ENCODE data around the gene METTL4.

Gene METTL4

DNA sequence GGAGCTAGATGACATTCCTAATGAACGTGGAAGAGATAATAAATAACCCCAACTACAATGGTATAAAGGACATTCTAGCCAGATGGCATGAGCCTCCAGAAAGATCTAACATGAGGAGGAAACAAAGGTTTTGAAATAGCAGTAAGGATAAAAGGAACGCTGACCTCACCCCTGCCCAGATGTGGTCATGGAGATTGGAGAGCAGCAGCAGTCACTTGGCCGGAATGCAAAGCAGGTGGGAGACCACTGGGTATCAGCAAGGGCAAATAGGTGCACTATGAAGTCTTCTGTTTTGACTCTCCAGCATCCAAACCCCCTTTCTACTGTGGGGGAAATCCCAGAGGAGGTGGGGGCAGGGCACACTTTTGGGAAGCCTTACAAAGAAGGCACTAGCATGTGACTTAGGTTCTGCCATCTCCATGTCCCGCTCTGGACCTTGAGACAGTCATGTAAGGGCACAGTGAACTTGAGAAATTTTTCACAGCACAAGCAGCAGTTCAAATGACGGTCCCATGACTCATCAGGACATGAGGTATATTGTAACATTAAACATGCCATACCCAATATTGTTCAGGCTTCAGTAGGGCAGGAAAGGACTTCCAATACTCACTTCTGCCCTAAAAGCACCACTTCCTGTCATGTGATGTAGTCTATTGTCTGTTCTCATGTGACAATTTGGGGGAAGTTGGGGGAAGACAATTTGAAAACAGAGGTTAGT, 55.2 kb downstream of the METTL4 start:
- no peak for DNase-seq (ENCODE audit: low read depth in 3 of 3)

DNA sequence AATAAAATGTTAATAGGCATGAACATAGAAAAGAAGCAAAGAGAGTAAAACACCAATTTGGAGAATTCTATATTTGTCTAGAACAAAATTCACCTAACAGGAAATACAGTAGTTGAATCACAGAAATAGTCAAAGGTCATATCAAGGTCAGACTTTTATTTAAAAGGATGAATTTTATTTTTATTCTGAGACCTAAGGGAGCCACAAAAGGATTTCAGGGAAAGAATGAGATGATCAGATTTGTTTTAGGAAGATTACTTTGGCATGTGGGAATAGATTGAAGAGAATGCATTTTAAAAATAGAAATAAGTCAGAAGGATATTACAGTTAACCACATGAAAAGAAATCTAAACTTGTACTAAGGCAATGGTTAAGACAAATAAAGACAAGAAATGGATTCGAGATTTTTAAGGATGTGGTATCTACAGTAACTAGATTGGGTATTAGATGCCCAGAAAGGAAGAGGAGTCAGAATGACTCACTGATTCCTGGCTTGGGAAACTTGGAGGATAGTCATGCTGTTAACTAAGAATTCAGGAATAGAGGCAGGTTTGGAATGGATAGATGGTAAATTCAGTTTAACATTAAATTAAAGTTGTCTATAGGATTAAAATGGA, 56.0 kb downstream of the METTL4 start:
- no peak for DNase-seq (ENCODE audit: low read depth in 3 of 3)

DNA sequence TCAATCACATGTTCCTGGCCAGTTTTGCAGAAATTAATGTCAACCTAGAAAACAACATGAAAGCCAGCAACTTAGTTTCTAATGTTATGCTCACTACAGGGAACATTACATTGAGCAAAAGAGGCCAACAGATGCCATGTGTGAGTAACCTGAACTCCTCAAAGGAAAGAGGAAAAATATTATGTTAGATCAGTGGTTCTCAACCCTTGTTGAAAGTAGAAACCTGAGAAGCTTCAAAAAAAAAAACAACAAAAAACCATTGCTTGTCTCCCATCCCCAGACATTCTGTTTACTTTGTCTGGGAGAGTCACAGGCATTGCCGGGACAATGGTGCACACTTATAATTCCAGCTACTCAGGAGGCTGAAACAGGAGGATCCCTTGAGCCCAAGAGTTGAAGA, 57.7 kb downstream of the METTL4 start:
- DNase-seq (ENCODE audit: low read depth in 3 of 3) = no peak

DNA sequence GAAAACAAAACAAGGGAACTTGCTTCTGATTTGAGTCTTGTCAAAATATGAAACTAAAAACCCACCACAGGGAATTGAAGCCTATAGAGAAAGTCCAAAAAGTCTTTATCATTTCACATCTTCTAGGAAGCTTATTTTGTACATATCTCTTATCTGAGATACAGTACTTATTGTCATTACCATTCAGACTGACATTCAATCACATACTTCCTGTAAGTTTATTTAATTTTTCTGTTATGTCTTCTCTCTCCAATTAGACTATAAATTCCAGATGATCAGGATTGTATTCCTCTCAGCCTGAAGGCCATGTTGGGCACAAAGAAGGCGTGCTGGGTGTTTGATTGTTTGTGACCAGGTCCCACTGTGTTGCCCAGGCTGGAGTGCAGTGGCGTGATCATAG, 59.2 kb downstream of the METTL4 start:
- DNase-seq (ENCODE audit: low read depth in 3 of 3) = no peak

DNA sequence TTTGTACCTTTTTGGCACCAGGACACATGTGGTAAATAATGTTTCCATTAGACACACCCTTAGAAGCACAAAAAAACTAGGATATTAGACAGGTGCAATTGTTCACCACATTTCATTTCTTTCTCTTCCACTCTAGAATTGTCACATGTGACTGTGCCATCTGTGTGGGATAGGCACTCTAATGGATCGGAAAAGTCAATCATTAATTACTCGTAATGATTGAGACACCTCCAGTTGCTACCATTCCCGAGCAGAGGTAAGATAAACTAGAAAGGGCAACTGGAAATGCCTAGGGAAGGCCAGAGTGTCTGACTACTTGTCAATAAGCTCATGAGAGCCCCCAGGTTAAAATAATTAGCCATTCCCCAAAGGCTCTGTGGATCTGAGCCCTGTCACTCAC, 59.9 kb downstream of the METTL4 start:
- no peak for DNase-seq (ENCODE audit: low read depth in 3 of 3)

DNA sequence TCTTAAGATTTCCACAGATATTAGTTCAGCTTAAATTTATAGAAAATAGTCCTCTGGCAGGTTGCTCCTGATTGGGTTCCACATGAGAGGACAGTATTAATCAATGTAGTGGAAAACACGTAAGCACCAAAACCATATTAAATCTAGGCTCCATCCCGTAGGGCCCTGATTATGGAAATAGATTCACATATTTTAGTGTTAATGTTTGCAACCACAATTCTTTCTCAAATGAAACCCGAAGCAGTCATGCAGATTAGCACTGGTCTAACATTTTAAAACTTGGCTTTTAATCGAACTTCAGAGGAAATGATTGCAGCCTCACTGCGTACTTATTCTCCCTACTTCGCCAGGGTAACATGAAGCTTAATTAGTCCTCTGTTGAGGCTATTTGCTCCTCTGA, 60.9 kb downstream of the METTL4 start:
- no peak for DNase-seq (ENCODE audit: low read depth in 3 of 3)

DNA sequence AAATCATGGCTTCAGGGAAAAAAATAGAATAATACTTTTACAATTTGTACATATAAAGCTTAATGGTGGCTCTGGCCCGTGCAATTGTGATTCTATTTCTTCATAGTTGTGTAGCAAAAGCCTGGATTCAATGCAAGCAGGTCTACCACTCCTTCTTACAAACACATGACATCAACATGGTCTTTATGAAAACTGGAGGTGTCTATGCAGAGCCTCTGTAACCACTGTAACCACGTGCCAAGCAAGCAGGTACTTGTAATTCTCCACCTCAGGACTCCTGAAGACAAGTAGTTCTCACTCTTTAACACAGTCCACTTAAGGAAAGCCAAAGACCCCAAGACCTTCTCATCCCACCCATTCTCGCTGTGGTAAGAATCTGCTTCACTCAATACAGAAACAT, 62.6 kb downstream of the METTL4 start:
- DNase-seq (ENCODE audit: low read depth in 3 of 3) = no peak

DNA sequence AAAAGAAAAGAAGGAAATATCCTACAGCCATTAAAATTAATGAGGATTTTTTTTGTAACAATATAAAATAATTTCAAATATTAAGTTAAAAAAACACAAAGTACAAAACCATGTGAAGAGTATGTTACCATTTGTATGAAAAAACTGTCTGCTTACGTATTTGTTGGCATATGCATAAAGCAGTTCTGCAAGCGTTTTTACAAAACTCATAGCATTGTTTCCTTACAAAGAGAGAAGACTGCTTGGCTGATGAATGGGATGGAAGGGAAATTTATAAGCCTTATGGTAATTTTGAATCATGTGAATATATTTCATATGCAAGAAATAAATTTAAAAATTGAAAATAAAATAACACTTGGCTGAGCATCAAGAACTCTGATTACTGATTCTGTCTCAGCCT, 63.1 kb downstream of the METTL4 start:
- DNase-seq (ENCODE audit: low read depth in 3 of 3) = no peak

DNA sequence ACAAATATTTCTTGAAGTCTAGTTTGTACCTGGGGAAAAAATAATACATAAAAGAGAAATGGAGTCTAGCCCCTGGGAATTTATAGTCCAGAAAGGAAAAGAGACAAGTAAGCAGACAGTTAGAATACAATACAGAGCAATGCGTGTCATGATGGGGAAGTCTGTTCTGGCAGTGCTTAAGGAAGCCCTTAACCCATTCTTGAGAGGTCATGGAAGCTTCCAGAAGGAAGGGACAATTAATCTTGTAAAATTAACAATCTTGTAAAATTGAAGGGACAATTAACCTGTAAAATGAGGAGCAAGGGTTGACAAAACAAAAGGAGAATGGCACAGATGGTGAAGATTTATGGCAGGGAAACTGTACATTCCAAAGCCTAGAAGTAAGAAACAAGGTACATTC, 66.7 kb downstream of the METTL4 start:
- no peak for DNase-seq (ENCODE audit: low read depth in 3 of 3)

DNA sequence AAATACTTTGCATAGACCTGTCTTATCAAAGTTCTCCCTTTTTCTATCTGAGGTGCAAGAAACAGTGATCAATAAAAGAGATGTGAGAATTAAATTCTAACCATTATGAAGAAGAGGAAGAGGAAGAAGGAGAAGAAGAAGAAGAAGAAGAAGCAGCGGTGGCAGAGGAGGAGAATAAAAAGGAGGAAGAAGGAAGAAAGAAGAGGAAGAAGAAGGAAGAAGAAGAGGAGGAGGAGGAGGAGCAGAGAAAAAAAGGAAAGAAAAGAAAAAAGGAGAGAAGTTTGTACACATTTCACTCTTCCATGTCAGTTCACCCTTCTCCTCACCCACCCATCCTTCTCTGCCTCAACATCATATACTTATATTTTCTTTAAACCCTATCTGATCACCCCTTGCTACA, 68.4 kb downstream of the METTL4 start:
- no peak for DNase-seq (ENCODE audit: low read depth in 3 of 3)

DNA sequence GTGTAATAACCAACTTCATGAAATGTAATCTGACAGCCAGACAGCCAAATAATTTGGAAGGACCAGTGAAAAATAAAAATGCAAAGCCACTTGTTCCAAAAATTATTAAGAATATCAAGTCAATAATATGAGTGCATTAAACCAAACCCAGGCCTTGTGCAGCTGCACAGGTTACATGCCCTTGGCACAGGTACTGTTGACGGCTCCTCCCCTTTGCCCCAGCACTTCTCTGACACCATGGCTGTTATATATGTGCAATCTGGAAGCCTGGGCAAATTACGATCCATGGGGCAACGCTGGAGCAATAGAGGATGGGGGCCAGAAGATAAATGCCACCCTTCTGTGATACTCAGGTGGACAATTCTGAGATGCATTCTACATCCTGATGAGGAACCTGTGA, 68.9 kb downstream of the METTL4 start:
- no peak for DNase-seq (ENCODE audit: low read depth in 3 of 3)

DNA sequence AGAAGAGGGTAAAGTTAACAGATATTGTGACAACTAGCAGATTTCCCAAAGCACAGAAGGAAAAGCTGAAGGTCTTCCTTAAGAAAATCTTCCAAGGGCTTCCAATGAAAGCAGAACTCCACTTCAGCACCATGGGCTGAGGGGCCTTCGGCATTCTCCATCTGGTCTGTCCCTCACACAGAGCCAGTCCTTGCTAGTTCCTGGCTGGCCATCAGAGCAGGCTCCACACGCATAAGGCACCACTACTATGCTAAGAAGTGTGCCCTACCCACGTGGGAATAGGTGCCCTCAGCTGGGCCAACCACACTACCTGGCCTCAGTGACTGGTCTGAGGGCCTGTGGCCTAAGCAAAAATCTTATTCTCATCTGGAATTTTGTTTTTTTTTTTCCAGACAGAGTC, 73.5 kb downstream of the METTL4 start:
- DNase-seq (ENCODE audit: low read depth in 3 of 3) = no peak

DNA sequence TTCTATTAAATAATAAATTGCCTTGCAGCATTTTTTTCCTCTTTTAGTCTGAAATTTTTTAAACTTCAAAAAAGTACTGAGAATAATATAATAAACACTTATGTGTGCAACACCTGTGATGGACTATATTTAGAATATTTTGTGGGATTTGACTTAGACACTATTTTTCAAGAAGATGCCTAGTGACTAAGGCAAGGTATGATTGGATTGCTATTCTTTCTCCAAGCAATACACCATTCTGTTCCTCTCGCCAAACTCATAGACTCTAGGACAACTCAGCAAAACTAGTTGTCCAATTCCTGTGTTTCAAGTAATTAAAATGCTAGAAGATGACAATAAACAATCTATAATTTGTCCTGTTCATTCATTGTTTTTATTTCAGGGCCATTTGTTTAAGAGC, 75.9 kb downstream of the METTL4 start:
- no peak for DNase-seq (ENCODE audit: low read depth in 3 of 3)

DNA sequence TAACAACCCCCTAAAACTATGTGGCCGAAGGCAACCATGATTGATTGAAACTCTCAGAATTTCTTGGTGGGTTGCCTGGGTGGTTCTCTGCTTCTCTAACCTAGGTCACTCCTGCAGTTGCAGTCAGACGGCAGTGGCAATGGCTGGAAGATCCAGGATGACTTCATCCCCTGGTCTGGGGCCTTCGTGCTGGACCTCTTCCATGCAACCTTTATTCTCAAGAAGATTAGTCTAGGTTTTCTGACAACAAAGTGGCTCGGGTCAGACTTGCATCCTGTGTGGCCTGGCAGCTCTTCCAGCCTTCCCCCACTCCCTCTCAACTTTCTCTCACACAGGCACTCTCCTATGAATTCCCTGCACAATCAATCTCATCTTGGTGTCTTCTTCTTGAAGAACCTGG, 76.4 kb downstream of the METTL4 start:
- DNase-seq (ENCODE audit: low read depth in 3 of 3) = no peak
